SK-N-SH (cell line): Measurements from ENCODE around the gene COL2A1. TPM values are rescaled to one million over a fixed set of nuclear protein-coding genes. Genes with fewer than 3 reads are reported as not detected.
A peak's percentile ranks its signal among the peaks of the same experiment; 100 is the strongest.

Experiments used
- CTCF ChIA-PET: fragments of 300-600, 350-600 bp; formaldehyde crosslinking; extraction: SDS; loops from one replicate; lab custom pipeline; 2021; lab: Yijun Ruan, JAX
- POLR2A ChIA-PET: fragments of 350-600 bp; sonication (Branson Sonifier 250); formaldehyde crosslinking; extraction: SDS; loops from one replicate; lab custom pipeline; 2020; ENCODE audit warnings: antibody characterized with exemption, inconsistent platforms; lab: Yijun Ruan, JAX
- DNase-seq: peaks from one replicate; pipeline ENCODE4 v3.0.0; 2012
- H2AFZ ChIP-seq: fragments of 200-600 bp; sonication (generic); 2 replicates; pipeline ENCODE4 v1.8.1; 2016; ENCODE audit warnings: antibody characterized with exemption, mild to moderate bottlenecking, low read depth
- H3F3A ChIP-seq: fragments of 200-600 bp; sonication (generic); replicated peaks from 2 replicates; pipeline ENCODE3; 2016; ENCODE audit warnings: antibody characterized with exemption, mild to moderate bottlenecking; ENCODE audit not compliant: insufficient read depth
- H3K27ac ChIP-seq, 2 experiments: fragments of 200-500 bp in 1 of 2; fragments of 200-600 bp in 1 of 2; sonication (Bioruptor generic) in 1 of 2; sonication (generic), shearing (Covaris generic) in 1 of 2; 2 replicates each; pipeline versions ENCODE4 v1.5.1 to v1.6.1; 2014 to 2016; ENCODE audit warnings: low read depth in 2 of 2, inconsistent platforms in 1 of 2, low read length in 1 of 2, mild to moderate bottlenecking in 1 of 2, mixed read lengths in 1 of 2
- H3K27me3 ChIP-seq: fragments of 200-600 bp; sonication (generic), shearing (Covaris generic); 2 replicates; pipeline ENCODE4 v1.6.1; 2016; ENCODE audit warnings: mixed run types; ENCODE audit not compliant: insufficient read depth
- H3K36me3 ChIP-seq, 2 experiments: fragments of 200-500 bp in 1 of 2; fragments of 200-600 bp in 1 of 2; sonication (Bioruptor generic) in 1 of 2; sonication (generic) in 1 of 2; replicated peaks in 1 of 2; 2 replicates each; pipeline versions ENCODE3 to v1.5.1; 2014 to 2016; ENCODE audit warnings: low read length in 1 of 2, mild to moderate bottlenecking in 1 of 2; ENCODE audit not compliant: insufficient read depth in 2 of 2, control insufficient read depth in 1 of 2
- H3K4me1 ChIP-seq, 2 experiments: fragments of 200-500 bp in 1 of 2; fragments of 200-600 bp in 1 of 2; sonication (Bioruptor generic) in 1 of 2; sonication (generic), shearing (Covaris generic) in 1 of 2; 2 replicates each; pipeline versions ENCODE4 v1.5.1 to v1.6.1; 2014 to 2016; ENCODE audit warnings: low read depth in 1 of 2, low read length in 1 of 2, mixed run types in 1 of 2; ENCODE audit not compliant: insufficient read depth in 2 of 2, control insufficient read depth in 1 of 2
- H3K4me2 ChIP-seq: fragments of 200-600 bp; sonication (generic), shearing (Covaris generic); 2 replicates; pipeline ENCODE4 v1.6.1; 2017; ENCODE audit warnings: mixed run types
- H3K4me3 ChIP-seq, 2 experiments: fragments of 200-500 bp in 1 of 2; fragments of 200-600 bp in 1 of 2; sonication (Bioruptor generic) in 1 of 2; sonication (generic), shearing (Covaris generic) in 1 of 2; 2 replicates each; pipeline versions ENCODE4 v1.5.1 to v1.8.1; 2014 to 2016; ENCODE audit warnings: low read depth in 2 of 2, inconsistent platforms in 1 of 2, low read length in 1 of 2, mild to moderate bottlenecking in 1 of 2, mixed read lengths in 1 of 2, moderate library complexity in 1 of 2
- H3K79me2 ChIP-seq: fragments of 200-600 bp; sonication (generic); 2 replicates; pipeline ENCODE4 v1.8.1; 2017; ENCODE audit warnings: mild to moderate bottlenecking; ENCODE audit not compliant: insufficient read depth
- H3K9ac ChIP-seq: fragments of 200-600 bp; sonication (generic); 2 replicates; pipeline ENCODE4 v1.6.1; 2017; ENCODE audit warnings: mixed run types
- H3K9me2 ChIP-seq: fragments of 200-600 bp; sonication (generic); 2 replicates; pipeline ENCODE4 v1.6.1; 2017; ENCODE audit warnings: mixed run types
- H3K9me3 ChIP-seq: fragments of 200-600 bp; sonication (generic); 2 replicates; pipeline ENCODE4 v1.6.1; 2017; ENCODE audit warnings: mixed run types, mild to moderate bottlenecking, moderate library complexity
- H4K20me1 ChIP-seq: fragments of 200-600 bp; sonication (generic); 2 replicates; pipeline ENCODE4 v1.6.1; 2017; ENCODE audit warnings: mild to moderate bottlenecking, mixed run types; ENCODE audit not compliant: insufficient read depth
- CTCF ChIP-seq: fragments of 200-600 bp; sonication (generic); IDR thresholded peaks from 2 replicates; pipeline ENCODE4 v1.6.1; 2017; ENCODE audit warnings: antibody characterized with exemption, mild to moderate bottlenecking, moderate library complexity
- GATA2 ChIP-seq: sonication (generic); formaldehyde crosslinking; IDR thresholded peaks from 2 replicates; pipeline ENCODE4 v1.5.0; 2020; ENCODE audit warnings: mild to moderate bottlenecking, missing genetic modification reagents
- IRF3 ChIP-seq: fragments of 150-350 bp; IDR thresholded peaks from 2 replicates; pipeline ENCODE4 v1.6.1; 2016; ENCODE audit warnings: mild to moderate bottlenecking, low read depth, low read length
- JUND ChIP-seq: IDR thresholded peaks from 2 replicates; pipeline ENCODE4 v1.4.0; 2012
- NRF1 ChIP-seq: IDR thresholded peaks from 2 replicates; pipeline ENCODE4 v1.6.1; 2012; ENCODE audit warnings: low read depth, mild to moderate bottlenecking, low read length
- SIN3A ChIP-seq: IDR thresholded peaks from 2 replicates; pipeline ENCODE4 v1.6.1; 2012; ENCODE audit warnings: low read depth, mild to moderate bottlenecking, low read length, moderate library complexity, borderline replicate concordance
- TAF1 ChIP-seq: IDR thresholded peaks from 2 replicates; pipeline ENCODE4 v1.6.1; 2012; ENCODE audit warnings: low read depth, mild to moderate bottlenecking, low read length, moderate library complexity, borderline replicate concordance
- USF1 ChIP-seq: IDR thresholded peaks from 2 replicates; pipeline ENCODE4 v1.4.0; 2012; ENCODE audit warnings: low read depth, borderline replicate concordance
- USF2 ChIP-seq: fragments of 150-350 bp; IDR thresholded peaks from 2 replicates; pipeline ENCODE4 v1.6.1; 2017; ENCODE audit warnings: antibody characterized with exemption, low read length, low read depth, borderline replicate concordance
- WGBS: methylation state at CpG from one replicate; pipeline ENCODE4 v1.1.6; 2017; ENCODE audit warnings: low lambda C conversion rate; 5-methylcytosine and 5-hydroxymethylcytosine counted together
- polyA plus RNA-seq, 3 experiments: library from polyadenylated mRNA; depleted of rRNA; stranded (reverse); fragments of >200 nt; gene quantifications; 2 replicates each; pipeline ENCODE4 v1.2.3, GENCODE V29; 2012

COL2A1 gene
- polyA plus RNA-seq, 1 of the 3 experiments (the other 2 are of a cell fraction): 0.02 TPM

- DNase-seq: peak; percentile 58
These were observed 40.1 kb downstream of the COL2A1 start for GRCh38 chr12:47964106-47964728.

More at GRCh38 chr12:47964106-47964728, 40.1 kb downstream of the COL2A1 start:
- POLR2A ChIA-PET: interaction anchor here (0.6 to 1.0 kb wide), 2 partner anchors 16 to 17 kb away, joined by 3 read pairs; no protein-coding TSS in a partner anchor
- Histone ChIP-seq H3K79me2 (peaks cover 4% of the 10 kb centered on the region; the same call in 1 of the 2 replicates), H3F3A (no peaks in the 10 kb centered on the region), H3K9me3 (no peaks in the 10 kb centered on the region), H4K20me1 (no peaks in the 10 kb centered on the region), H3K27me3 (no peaks in the 10 kb centered on the region), H3K9me2 (no peaks in the 10 kb centered on the region), H3K4me3 (peak overlapping the region; percentile 94 to 97), H3K4me1 (peaks cover 0 to 6% of the 10 kb centered on the region in 2 experiments; a peak in 1 of 4 replicates), H2AFZ (peak overlapping the region; percentile 99), H3K27ac (no peak overlapping the region), H3K4me2 (peak overlapping the region; percentile 92), H3K9ac (peak overlapping the region; percentile 74; the same call in 1 of the 2 replicates), H3K36me3 (peaks cover 10 to 30% of the 10 kb centered on the region in 2 experiments)
- CTCF ChIA-PET: interaction anchor here (0.7 to 6.7 kb wide), 20 partner anchors 8 to 218 kb away, joined by 3 to 89 read pairs (median 6); partner anchors contain the start of genes CCDC184 and VDR
- TF ChIP-seq IRF3: no peak
- no peak for TF ChIP-seq SIN3A
- TF ChIP-seq NRF1: no peak
- no peak for TF ChIP-seq USF1
- no peak for TF ChIP-seq TAF1
- no peak for TF ChIP-seq USF2
- no peak for TF ChIP-seq JUND
- TF ChIP-seq CTCF: no peak
- no peak for TF ChIP-seq GATA2 (CRISPR knock-in tag)
- WGBS: 16% methylated on average over 18 of the region's 18 CpGs
